Neural crest cell (in vitro differentiated cells): ENCODE data around the gene EIPR1. TPM values are rescaled to one million over a fixed set of nuclear protein-coding genes. Genes with fewer than 3 reads are reported as not detected.
"Not testable (repeated sequence)": the region's sequence is repeated elsewhere in the genome, so short reads cannot be mapped to it uniquely, and the experiment has no call there.

Source experiments
- DNase-seq: peaks from one replicate; pipeline ENCODE4 v3.0.0; 2021; ENCODE audit warnings: low read depth, mixed read lengths, low spot score
- H3K27ac Mint-ChIP-seq: one replicate; pipeline ENCODE4 v1.8.0; 2021; ENCODE audit warnings: mild to moderate bottlenecking, mixed read lengths; ENCODE audit not compliant: unreplicated experiment
- H3K27me3 Mint-ChIP-seq: 2 replicates; pipeline ENCODE4 v1.8.0; 2021; ENCODE audit warnings: low read depth, mild to moderate bottlenecking, mixed read lengths
- H3K36me3 Mint-ChIP-seq: 2 replicates; pipeline ENCODE4 v1.8.0; 2021; ENCODE audit warnings: low read depth, mild to moderate bottlenecking, mixed read lengths
- H3K4me1 Mint-ChIP-seq: 2 replicates; pipeline ENCODE4 v1.8.0; 2021; ENCODE audit warnings: mixed read lengths
- H3K4me3 Mint-ChIP-seq: one replicate; pipeline ENCODE4 v1.8.0; 2021; ENCODE audit warnings: mild to moderate bottlenecking, mixed read lengths
- H3K9me3 Mint-ChIP-seq: 2 replicates; pipeline ENCODE4 v1.8.0; 2021; ENCODE audit warnings: mixed read lengths
- CTCF ChIP-seq: fragments of 200-600 bp; sonication (generic); conservative IDR thresholded peaks from 2 replicates; pipeline ENCODE4 v1.5.0; 2021; ENCODE audit warnings: antibody characterized with exemption, mild to moderate bottlenecking
- total RNA-seq: library from RNA; stranded (reverse); gene quantifications from 2 replicates; pipeline ENCODE4 v1.2.1, GENCODE V29; 2021

EIPR1 gene
- total RNA-seq, 1 donor from 2014 or later, result 33.0 TPM

DNA sequence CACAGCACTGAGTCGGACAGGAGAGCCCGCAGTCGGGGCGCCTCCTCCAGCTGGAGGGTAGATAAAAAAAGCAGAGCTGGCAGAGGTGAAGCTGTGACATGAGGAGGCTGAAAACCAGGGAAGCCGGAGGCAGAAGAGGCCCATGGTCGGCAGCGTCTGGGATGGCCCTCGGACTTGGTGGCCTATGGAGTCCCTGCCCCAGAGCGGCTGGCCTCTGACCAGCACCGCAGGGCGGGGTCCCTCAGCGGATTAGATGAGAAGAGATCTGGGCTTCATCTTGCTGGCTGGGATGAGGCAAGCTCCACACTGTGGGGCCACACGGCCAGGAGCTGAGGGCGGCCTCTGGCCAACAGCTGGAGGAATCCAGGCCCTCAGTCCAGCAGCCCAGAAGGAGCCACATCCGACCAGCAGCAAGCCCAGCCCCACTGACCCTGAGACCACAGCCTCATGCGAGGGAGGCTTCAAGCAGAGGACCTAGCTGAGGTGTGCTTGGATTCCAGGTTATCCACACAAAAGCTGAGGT lies 174.1 kb downstream of the EIPR1 start:
- H3K4me3 Mint-ChIP-seq, result no peak overlapping the region
- no peaks in the 10 kb centered on the region for H3K9me3 Mint-ChIP-seq
- peaks cover 3% of the 10 kb centered on the region for H3K36me3 Mint-ChIP-seq
- no peak for DNase-seq
- TF ChIP-seq CTCF, result no peak
- no peaks in the 10 kb centered on the region for H3K27me3 Mint-ChIP-seq
- no peak overlapping the region for H3K27ac Mint-ChIP-seq
- peaks cover 6% of the 10 kb centered on the region for H3K4me1 Mint-ChIP-seq

DNA sequence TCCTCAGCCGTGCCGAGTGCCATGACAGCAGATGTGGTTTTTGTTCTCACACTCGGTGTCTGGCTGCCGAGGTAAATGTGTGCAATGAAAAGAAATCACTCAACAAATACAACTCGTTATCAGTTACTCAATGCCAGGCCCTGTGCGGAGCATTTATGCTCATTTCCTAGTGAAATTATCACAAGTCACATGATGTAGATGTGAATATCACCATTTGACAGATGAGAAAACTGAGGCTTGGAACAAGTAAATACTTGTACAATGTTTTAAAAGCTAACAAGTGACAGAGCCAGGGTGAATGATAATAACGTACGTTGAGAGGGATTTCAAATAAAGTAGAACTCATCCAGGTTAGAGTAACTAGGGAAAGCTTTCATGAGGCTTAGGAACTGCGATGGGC lies 174.7 kb downstream of the EIPR1 start:
- DNase-seq, result no peak
- no peaks in the 10 kb centered on the region for H3K27me3 Mint-ChIP-seq
- no peaks in the 10 kb centered on the region for H3K9me3 Mint-ChIP-seq
- H3K4me3 Mint-ChIP-seq, result no peak overlapping the region
- peaks cover 13% of the 10 kb centered on the region for H3K4me1 Mint-ChIP-seq
- H3K27ac Mint-ChIP-seq, result no peak overlapping the region
- TF ChIP-seq CTCF, result no peak
- peaks cover 3% of the 10 kb centered on the region for H3K36me3 Mint-ChIP-seq

DNA sequence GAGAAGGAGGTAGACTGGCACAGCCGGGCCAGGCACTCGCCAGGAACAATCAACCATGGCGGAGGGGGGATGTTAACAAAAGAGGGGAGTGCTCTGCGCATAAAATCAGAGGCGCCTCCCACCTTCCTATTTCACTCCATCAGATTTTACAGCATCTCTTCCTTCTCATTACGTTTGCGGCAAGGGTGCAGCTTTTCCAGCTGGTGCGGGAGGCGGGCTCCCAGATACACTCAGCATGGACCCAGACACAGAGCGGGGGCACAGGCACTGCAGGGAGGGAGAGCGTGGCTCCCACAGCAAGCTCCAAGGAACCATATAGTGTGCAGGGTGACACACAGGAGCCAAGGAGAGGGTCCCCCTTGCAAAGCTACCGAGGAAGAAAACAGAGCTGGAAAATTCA lies 176.3 kb downstream of the EIPR1 start:
- Mint-ChIP-seq H3K36me3 (peaks cover 3% of the 10 kb centered on the region), H3K27me3 (no peaks in the 10 kb centered on the region), H3K4me1 (peaks cover 13% of the 10 kb centered on the region), H3K27ac (no peak overlapping the region), H3K9me3 (no peaks in the 10 kb centered on the region), H3K4me3 (no peak overlapping the region)
- TF ChIP-seq CTCF, result no peak
- DNase-seq, result no peak

- Mint-ChIP-seq H3K36me3 (no peaks in the 10 kb centered on the region), H3K4me1 (peaks cover 13% of the 10 kb centered on the region), H3K27me3 (no peaks in the 10 kb centered on the region), H3K9me3 (no peaks in the 10 kb centered on the region), H3K27ac (no peak overlapping the region), H3K4me3 (no peak overlapping the region)
- no peak for TF ChIP-seq CTCF
- DNase-seq, result no peak
These were observed 177.1 kb downstream of the EIPR1 start for GRCh38 chr2:3200420-3200939.

GRCh38 chr2:3199627-3200345 lies 177.8 kb downstream of the EIPR1 start:
- no peak overlapping the region for H3K27ac Mint-ChIP-seq
- no peaks in the 10 kb centered on the region for H3K9me3 Mint-ChIP-seq
- DNase-seq, result no peak
- H3K36me3 Mint-ChIP-seq, result no peaks in the 10 kb centered on the region
- peaks cover 13% of the 10 kb centered on the region for H3K4me1 Mint-ChIP-seq
- no peak for TF ChIP-seq CTCF
- H3K4me3 Mint-ChIP-seq, result no peak overlapping the region
- H3K27me3 Mint-ChIP-seq, result no peaks in the 10 kb centered on the region

DNA sequence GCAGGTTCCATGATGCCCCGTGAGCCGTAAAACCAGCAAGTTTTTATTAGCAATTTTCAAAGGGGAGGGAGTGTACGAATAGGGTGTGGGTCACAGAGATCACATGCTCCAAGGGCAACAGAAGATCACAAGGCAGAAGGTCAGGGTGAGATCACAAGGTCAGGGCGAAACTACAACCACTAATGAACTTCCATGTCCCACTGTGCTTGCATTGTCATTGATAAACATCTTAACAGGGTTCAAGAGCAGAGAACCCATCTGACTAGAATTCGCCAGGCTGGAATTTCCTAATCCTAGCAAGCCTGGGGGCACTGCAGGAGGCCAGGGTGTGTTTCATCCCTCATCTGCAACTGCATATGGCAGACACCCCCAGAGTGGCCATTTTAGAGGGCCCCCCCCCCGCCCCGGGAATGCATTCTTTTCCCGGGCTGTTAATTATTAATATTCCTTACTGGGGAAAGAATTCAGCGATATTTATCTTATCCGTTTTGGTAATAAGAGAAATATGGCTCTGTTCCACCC lies 178.9 kb downstream of the EIPR1 start:
- not testable (repeated sequence) for DNase-seq, H3K4me3 Mint-ChIP-seq, H3K36me3 Mint-ChIP-seq, H3K27me3 Mint-ChIP-seq, H3K9me3 Mint-ChIP-seq, H3K27ac Mint-ChIP-seq
- peaks cover 13% of the 10 kb centered on the region for H3K4me1 Mint-ChIP-seq
